Purkinje cell (primary cell): Measurements from ENCODE around the gene TAPT1. TPM values are rescaled to one million over a fixed set of nuclear protein-coding genes. Genes with fewer than 3 reads are reported as not detected.

ENCODE experiments used
- polyA plus RNA-seq: library from polyadenylated mRNA; unstranded; fragments of >200 nt; fragmentation: Nextera tagmentation; gene quantifications from 2 replicates; pipeline ENCODE4 v1.2.1, GENCODE V29; 2014

Gene TAPT1
- 14.9 and 20.3 TPM in 2 replicates for polyA plus RNA-seq

GRCh38 chr4:16225863-16226815, at the start of gene TAPT1:
Gene TAPT1, minus strand, starts transcription at chr4:16226471. Its CDS starts 14 bp downstream, at chr4:16226457.

Other genes with a start within 250 kb of the TAPT1 start
- gene PROM1, start 142.4 kb downstream of the TAPT1 start, polyA plus RNA-seq = 1.7 TPM in 1 of 2 replicates, not detected in the other